NCI-H128 (cell line): ENCODE results near the gene DYRK1B.
"Not testable (repeated sequence)": the region's sequence is repeated elsewhere in the genome, so short reads cannot be mapped to it uniquely, and the experiment has no call there.

Experiments
- DNase-seq: peaks from one replicate; lab custom pipeline; 2025; ENCODE audit not compliant: unreplicated experiment; lab: John Stamatoyannopoulos, UW

Gene DYRK1B

GRCh38 chr19:39813264-39813993 lies 20.5 kb downstream of the DYRK1B start:
- DNase-seq: no peak

- DNase-seq: no peak
Measured at GRCh38 chr19:39811064-39811463, 22.9 kb downstream of the DYRK1B start.

GRCh38 chr19:39810424-39810823 lies 23.5 kb downstream of the DYRK1B start:
- DNase-seq: no peak

GRCh38 chr19:39809368-39809767 lies 24.6 kb downstream of the DYRK1B start:
- no peak for DNase-seq

- DNase-seq: not testable (repeated sequence)
Measured at GRCh38 chr19:39808688-39809087, 25.3 kb downstream of the DYRK1B start.

- DNase-seq: no peak
Measured at GRCh38 chr19:39807846-39808364, 26.1 kb downstream of the DYRK1B start.

- no peak for DNase-seq
Measured at GRCh38 chr19:39805104-39805503, 28.9 kb downstream of the DYRK1B start.

- no peak for DNase-seq
Measured at GRCh38 chr19:39802958-39803357, 31.0 kb downstream of the DYRK1B start.

GRCh38 chr19:39797083-39797482 lies 36.9 kb downstream of the DYRK1B start:
- DNase-seq: no peak

GRCh38 chr19:39796000-39796498 lies 37.9 kb downstream of the DYRK1B start:
- no peak for DNase-seq

- no peak for DNase-seq
Measured at GRCh38 chr19:39795001-39795400, 39.0 kb downstream of the DYRK1B start.

GRCh38 chr19:39792999-39793546 lies 40.9 kb downstream of the DYRK1B start:
- peak; percentile 76 for DNase-seq

- no peak for DNase-seq
Measured at GRCh38 chr19:39788244-39788643, 45.7 kb downstream of the DYRK1B start.

GRCh38 chr19:39780894-39781293 lies 53.1 kb downstream of the DYRK1B start:
- DNase-seq: no peak

- no peak for DNase-seq
Measured at GRCh38 chr19:39778763-39779162, 55.2 kb downstream of the DYRK1B start, which contains the start of gene LEUTX. Gene LEUTX, plus strand, starts transcription at chr19:39778854. Its CDS starts 67 bp downstream, at chr19:39778921.
